Left renal pelvis (tissue), 4 donors: ENCODE data around the gene DEDD. TPM values are rescaled to one million over a fixed set of nuclear protein-coding genes. Genes with fewer than 3 reads are reported as not detected.
"Not testable (repeated sequence)": the region's sequence is repeated elsewhere in the genome, so short reads cannot be mapped to it uniquely, and the experiment has no call there.

Experiments
- DNase-seq, 4 donors: peaks; one replicate each; pipeline ENCODE4 v3.0.0-alpha.2; 2013; ENCODE audit warnings: low read depth in 4 of 4, low spot score in 3 of 4
- polyA plus RNA-seq, 4 donors: library from polyadenylated mRNA; unstranded; fragments of 120-200 nt; gene quantifications; one replicate each; pipeline ENCODE4 v1.2.1, GENCODE V29; 2013; ENCODE audit not compliant: insufficient read length in 4 of 4

The DEDD gene
- polyA plus RNA-seq, 4 donors, result 41.6 to 55.5 (median 48.9) TPM

DNA sequence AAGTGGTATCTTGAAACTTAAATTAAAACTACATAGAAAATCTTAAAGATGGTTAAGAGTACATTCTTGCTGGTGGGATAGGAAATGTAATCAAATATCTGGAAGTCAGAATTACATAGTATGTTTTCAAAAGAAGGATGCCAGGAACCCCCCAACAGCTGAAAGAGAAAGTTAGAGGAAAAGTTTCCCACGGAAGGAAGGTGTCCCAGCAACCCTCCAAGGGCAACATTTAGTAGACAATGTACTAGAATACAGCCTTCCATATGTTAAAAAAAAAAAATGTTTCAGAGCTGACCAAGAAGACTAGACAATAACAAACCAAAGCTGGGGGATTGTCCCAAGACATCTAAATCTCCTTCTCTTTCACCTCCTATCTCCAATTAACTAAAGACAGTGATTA is 2.2 kb downstream of the DEDD start:
- no peak for DNase-seq

DNA sequence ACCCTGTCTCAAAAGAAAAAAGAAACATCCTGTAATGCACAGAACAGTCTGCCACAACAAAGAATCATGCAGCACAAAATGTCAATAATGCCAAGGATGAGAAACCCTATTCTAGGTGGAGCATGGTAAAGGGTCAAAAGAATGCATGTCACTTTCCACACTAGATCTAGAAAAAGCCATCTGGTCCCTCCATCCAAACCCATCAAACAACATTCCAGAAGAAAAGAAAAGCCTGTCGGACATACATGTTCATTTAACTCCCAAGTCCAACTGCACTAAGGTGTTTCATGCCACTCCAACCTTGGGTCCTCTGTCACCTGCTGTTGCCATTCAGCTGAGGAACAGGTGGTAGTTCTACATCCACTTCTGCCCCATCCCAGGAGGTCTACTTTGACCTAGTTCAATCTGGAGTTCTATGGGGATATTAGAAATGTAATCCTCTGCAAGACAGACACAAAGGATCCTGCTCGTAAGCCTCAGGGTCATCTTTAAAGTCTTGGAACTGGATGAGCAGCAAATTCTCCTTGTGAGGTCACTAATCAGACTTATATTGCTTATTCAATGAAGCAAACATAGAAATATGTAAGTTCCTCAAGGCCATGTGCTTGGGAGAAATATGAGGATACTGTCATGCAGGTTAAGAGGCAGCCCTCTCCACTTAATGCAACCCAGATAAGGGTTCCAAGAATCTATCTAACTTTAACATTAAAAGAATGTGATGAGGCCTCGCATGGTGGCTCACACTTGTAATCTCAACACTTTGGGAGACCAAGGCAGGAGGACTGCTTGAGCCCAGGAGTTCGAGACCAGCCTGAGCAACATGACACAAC is 3.7 kb downstream of the DEDD start:
- no peak for DNase-seq

DNA sequence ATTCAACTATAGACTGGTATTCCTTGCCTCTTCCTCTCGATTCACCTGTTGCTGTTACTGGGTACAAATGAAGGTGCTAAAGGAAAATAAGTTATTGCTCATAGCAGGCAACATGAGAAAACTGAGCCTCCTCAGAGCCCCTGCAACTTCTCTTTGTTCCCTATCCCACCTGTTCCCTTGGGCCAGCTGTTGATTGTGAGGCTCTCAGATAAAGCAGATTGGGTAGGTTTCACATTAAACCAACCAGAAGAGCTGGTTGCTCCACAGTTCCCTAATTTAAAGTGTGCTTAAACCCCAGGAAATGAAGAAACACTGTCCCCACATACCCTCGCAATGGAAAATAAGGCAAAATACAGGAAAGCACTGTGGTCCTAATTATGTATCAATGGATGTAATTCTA is 4.8 kb downstream of the DEDD start:
- DNase-seq, result no peak

DNA sequence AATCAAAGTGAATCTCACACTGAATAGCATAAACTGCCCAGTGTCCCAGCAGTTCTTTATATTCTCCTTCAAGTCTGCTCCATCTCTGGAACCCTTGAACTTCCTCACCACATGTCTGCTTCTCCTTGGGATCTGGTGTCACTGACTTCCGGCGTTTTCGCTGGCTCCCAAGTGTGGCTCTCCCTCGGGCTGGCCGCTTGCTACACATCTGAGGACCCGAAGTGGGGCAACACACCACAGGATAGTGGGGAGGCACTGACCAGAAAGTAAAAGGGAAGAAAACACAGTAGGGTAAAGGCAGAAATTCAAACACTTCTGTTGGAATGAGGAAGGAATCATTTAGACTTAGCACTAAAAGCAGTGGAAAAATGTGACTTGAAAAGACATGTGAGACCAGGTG is 9.5 kb downstream of the DEDD start:
- no peak for DNase-seq

DNA sequence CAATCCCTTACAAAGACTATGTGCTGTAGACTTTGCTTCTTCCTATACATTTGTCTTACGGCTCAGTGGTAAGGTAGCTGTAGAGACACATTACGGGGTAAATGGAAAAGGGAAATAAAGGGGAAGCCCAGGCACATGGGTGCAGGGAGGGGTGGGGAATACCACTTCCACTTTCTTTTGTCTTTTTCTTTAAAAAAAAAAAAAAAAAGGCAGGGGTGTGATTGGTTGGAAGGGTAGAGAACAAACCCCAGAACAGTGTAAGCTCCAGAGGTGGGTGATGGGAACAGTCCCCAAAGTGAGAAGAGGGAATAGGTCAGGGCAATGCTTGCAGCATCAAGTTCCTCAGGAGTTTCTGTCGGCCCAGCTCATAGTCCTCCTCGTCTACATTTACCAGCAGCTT is 10.6 kb downstream of the DEDD start:
- no peak for DNase-seq

DNA sequence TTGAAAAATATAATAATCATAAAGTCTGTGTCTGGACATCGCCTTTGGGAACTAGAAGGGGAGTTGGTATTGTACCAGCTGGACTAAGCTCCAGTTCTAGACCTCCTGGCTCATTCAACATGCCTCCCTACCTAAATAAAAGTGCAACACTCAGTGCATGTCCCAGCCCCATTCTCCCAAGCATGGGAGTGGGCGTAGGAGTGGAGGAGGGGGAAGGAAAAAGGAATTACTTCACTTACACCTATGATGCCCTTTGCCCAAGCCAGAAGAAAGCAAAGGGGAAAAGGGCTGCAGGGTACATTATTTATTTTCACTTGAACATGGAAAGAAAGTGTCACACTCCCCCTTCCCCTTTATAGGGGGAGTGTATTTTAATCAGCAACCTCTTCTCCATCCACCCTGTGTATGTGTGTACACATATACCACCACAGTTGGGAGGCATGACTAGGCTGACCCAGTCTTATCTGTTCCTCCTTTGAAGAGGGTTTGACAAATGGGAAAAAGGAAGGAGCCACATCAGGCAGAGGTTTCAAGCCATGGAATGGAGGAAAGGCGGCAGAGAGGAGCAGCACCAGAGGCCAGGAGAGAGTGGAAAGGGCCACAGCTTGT is 11.3 kb downstream of the DEDD start:
- DNase-seq, result no peak

DNA sequence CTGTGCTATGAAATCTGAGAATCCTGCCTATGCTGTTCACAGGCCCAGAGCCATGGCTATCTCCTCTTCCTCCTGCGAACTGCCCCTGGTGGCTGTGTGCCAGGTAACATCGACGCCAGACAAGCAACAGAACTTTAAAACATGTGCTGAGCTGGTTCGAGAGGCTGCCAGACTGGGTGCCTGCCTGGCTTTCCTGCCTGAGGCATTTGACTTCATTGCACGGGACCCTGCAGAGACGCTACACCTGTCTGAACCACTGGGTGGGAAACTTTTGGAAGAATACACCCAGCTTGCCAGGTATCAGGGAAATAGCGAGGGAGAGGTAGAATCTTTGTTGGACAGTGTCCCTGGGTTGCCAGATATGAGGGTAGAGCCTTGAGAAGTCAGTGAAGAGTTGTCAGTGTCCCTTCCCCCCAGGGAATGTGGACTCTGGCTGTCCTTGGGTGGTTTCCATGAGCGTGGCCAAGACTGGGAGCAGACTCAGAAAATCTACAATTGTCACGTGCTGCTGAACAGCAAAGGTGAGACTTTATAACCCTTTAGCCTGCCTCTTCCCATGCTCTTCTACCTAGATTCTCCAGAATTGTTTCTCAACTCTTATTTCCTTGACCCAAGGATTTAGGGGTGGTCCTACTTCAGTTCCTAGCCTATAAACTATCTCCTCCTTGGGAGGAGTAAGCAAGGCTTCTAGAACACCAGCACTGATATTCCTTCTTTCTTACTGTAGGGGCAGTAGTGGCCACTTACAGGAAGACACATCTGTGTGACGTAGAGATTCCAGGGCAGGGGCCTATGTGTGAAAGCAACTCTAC is 13.2 kb downstream of the DEDD start:
- DNase-seq, result no peak

DNA sequence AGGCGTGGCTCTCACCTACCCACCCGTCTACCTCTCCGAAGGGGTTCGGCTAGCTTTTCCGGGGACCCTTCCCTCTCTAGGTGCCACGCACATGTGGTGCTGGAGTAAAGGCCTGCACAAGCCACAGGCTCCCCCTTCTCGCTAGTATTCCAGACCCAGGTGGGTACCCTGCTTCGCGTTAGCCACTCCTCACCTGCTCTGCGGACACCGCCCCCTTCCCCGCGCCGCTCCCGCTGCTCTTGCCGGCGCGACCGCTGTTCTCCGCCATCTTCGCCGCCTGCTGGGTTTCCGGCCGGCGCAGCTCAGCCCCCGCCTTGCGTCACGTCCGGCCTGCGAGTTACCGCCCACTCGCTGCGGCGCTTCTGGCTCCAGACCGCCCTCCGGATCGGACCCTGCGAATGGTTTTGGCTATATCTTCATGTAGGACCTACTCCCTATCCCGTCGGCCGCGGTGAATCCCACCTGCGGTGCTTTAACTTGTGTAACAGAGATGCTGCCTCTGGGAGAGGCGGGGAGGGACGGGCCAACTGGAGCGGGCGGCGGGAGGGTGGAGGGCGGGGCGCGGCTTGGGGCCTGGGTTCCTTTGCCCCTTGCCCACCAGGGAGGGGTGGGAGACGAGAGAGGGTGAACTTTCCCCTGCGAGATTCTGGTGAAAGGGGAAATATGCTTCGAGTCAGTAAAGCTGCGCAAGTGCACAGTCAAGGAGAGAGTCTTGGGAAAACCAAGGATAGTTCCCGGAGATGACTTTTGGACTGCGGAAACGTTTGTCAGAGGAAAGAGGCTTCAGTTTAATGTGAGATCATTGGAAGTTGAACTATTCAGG is 14.5 kb downstream of the DEDD start, which contains the start of the genes NIT1 and PFDN2:
Gene NIT1 (plus strand): TSS at position 347 of the 823 bp plus-strand sequence. CDS start 72 bp downstream, at position 419.
Gene PFDN2 (minus strand): TSS at position 279 of the 823 bp plus-strand sequence. CDS start 11 bp downstream, at position 268.
- DNase-seq, result peak in 1 of 4 donors; percentile 77

DNA sequence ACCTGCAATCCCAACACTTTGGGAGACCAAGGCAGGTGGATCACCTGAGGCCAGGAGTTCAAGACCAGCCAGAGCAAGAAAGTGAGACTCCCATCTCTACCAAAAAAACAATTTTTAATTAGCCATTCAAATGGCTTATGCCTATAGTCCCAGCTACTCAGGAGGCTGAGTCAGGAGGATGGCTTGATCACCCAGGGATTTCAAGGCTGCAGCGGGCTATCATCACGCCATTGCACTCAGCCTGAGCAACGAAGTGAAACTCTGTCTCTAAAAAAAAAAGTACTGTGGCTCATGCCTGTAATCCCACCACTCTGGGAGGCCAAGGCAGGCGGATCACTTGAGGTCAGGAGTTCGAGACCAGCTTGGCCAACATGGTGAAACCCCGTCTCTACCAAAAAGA is 16.5 kb downstream of the DEDD start:
- not testable (repeated sequence) for DNase-seq

DNA sequence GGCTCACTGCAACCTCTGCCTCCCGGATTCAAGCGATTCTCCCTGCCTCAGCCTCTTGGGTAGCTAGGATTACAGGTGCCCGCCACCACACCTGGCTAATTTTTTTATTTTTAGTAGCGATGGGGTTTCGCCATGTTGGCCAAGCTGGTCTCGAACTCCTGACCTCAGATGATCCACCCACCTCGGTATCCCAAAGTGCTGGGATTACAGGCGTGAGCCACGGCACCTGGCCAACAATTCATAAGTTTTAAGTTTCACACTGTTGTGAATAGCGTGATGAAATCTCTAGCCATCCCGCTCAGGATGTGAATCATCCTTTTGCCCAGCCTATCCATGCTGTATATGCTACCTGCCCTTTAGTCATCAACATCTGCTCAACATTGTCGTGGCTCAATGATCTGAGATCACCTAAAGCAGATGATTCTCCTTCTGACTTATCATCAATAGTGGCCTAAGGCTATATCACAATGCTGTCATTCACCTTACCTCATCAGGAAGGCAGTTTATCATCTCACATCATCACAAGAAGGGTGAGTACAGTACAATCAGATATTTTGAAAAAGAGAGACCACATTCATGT is 17.2 kb downstream of the DEDD start:
- no peak for DNase-seq

DNA sequence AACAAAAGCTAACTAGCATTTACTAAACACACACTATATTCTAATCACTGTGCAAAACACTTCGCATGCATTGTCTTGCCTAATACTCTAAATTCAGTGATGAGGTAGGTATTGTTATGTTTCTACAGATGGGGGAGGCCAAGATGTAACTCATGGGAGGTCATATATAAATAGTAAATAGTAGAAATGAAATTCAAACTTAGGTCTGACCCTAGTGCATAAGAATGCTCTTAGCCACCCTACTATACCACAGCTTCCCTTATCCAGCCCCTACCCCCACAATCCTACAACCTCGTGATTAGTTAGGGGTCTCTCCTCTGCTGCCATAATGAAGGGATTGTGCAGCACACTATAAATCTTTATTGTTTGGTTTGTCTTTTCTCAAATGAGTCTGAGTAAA is 17.9 kb downstream of the DEDD start:
- DNase-seq, result no peak

DNA sequence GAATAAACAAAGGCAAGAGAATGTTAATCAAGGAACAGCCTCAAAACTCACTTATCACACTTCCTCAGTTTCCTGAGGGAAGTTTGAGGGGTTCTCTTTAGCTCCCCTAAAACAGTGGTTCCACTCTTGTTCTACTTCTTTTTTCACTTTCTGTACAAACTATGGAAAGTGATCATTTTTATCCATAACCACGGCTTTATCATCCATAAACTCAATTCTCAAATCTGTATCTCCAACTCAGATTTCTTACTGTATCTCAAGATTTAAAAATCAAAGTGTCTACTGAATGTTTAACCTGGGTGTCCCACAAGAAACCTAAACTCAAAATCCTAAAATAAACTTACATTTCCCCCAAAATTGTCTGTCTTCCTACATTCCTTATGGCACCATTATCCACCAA is 18.6 kb downstream of the DEDD start:
- DNase-seq, result no peak

DNA sequence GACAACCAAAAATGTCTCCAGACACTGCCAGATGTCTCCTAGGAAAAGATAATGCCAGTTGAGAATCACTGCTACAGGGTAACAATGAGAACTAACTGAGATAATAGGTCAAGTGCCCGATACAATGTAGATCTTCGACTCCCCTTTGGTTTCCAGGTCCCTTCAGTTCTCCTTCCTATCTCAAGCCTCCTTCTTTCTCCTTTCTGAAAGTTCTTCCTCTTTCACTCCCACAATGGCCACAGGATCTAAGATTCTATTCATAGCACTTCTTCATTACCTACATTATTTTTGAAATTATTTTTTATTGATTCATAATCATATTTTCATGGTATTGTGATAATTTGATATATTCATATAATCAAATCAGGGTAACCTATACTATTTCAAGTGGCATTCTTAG is 20.9 kb downstream of the DEDD start:
- no peak for DNase-seq

DNA sequence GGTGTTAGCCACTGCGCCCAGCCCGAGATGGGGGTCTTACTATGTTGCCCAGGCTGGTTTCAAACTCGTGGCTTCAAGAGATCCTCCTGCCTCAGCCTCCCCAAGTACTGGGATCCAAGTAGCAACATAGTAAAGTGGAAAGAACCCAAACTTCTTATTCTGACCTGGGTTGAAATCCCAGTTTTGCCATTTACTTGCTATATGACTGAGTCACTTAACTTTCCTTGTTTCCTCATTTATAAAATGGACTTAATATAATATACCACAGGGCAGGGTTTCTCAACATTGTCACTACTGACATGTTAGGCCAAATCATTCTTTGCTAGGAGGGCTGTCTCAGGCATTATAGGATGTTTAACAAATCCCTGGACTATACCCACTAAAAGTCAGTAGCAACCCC is 21.4 kb downstream of the DEDD start:
- no peak for DNase-seq

DNA sequence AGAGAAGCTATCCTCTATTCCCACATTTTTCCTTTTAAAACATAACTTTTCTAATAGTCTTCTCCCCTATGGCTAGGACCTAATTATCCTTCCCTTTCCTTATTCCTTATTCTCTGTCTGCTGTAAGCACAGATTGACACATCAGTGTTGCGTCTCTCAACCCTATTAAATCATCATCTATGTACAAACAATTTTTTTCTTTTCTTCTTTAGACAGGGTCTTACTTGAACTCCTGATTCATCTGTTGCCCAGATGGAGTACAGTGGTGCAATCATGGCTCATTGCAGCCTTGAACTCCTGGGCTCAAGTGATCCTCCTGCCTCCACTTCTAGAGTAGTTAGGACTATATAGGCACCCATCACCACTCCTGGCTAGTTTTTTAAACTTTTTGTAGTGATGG is 26.0 kb downstream of the DEDD start:
- DNase-seq, result no peak

DNA sequence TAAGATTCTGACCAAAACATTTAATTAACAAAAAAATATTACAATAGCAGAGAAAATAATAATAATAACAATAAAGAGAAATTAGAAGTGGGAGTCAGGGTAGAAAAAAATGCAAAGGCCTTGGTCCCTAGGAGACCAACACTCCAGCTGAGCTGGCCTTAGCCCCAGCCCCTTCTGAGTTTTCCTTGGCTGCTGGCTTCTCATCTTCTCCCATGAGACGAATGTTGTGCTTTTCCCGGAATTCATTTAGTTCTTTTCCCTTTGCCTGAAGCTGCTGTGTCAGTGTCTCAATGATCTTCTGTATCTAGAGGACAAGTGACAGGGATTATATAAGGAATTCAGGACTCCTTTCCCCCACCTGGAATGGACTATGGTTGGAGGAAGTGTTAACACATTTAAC is 31.9 kb downstream of the DEDD start:
- no peak for DNase-seq

DNA sequence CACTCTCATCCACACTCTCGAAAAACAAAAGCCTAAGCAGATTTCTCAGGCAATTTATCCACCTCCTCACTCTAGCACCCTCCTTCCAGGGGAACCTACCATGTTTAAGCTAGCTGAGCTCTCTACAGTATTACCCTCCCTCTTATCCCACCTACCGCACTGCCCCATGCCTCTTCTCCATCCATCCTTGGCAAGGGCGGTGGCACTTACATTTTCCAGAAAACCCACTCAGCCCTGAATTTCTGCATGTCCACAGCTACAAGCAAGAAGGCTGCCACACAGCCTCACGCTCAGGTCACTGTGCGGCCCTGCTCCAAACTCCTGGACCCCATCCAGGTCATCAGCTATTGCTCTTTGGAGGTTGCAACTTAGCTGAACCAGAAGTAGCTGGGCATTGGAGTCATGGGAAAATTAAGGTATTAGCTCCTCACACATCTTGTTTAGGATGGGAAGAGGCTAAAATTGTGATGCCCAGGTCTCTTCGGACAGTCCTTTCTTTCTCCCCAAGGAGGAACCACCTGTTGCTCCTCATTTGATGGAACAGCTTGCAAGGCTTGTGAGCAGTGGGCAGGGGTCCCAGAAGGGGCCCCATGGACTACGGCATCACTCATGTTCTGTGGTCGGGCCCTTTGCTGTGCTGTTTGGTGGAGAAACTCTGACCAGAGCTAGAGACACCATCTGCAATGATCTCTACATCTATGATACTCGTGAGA is 33.2 kb downstream of the DEDD start:
- no peak for DNase-seq

DNA sequence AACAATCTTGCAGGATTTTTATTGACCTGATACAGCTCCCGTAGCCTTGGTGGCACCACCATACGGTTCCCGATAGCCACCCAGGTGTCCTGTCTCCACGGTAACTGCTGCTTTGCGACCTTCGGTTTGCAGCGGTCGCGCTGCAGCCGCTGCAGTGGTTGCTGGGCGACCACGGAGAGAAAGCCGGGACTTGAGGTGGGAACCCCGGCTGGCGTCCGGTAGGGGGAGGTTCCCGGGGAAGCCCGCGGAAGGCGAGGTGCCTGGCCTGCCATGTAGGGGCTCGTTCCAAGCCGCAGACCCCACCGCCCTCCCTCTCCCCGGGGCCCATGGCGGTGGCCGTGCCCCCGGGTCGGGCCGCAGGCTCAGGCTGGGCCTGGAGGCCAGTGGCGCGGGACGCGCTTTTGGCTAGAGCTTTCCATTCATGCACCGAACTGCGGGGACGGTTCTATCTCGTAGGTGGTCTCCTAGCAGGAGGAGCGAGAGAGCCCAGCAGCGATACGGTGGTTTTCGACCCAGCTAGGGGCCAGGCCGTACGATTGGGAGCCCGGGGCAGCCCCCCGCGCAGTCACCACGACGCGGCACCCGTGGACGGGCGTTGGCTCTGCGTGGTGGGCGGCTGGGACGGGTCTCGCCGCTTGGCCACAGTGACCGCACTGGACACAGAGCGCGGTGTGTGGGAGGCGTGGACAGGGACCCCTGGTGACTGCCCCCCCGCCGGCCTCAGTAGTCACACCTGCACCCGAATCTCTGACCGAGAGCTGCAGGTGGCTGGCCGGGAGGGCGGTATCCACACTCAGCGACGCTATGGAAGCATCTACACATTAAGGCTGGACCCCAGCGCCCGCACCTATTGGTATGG is 34.0 kb downstream of the DEDD start, which contains the start of gene KLHDC9:
Gene KLHDC9 (plus strand): TSS at position 152 of the 859 bp plus-strand sequence. CDS start 175 bp downstream, at position 327.
- peak; percentile 70 to 79 (median 75) for DNase-seq
